Neuronal stem cell (in vitro differentiated cells): Measurements from ENCODE around the gene TRIM46.

ENCODE experiments used
- DNase-seq: peaks from one replicate; pipeline ENCODE4 v3.0.0-alpha.2; 2013; ENCODE audit warnings: low spot score
- H2AFZ ChIP-seq: one replicate; pipeline ENCODE4 v1.6.1; 2013; ENCODE audit warnings: mild to moderate bottlenecking, low read length, inconsistent platforms
- H2AK5ac ChIP-seq: 2 replicates; pipeline ENCODE4 v1.6.1; 2013; ENCODE audit warnings: low read depth, mild to moderate bottlenecking, inconsistent platforms, low read length, moderate library complexity, mixed read lengths
- H2BK120ac ChIP-seq: 2 replicates; pipeline ENCODE4 v1.6.1; 2013; ENCODE audit warnings: low read depth, mild to moderate bottlenecking, inconsistent platforms, low read length, moderate library complexity, mixed read lengths
- H2BK12ac ChIP-seq: one replicate; pipeline ENCODE4 v1.6.1; 2013; ENCODE audit warnings: low read length, inconsistent platforms
- H2BK15ac ChIP-seq: 2 replicates; pipeline ENCODE4 v1.6.1; 2013; ENCODE audit warnings: mild to moderate bottlenecking, low read length, inconsistent platforms, mixed read lengths
- H2BK5ac ChIP-seq: one replicate; pipeline ENCODE4 v1.6.1; 2013; ENCODE audit warnings: inconsistent platforms, mild to moderate bottlenecking, low read length, moderate library complexity
- H3K14ac ChIP-seq: one replicate; pipeline ENCODE4 v1.6.1; 2013; ENCODE audit warnings: low read length, inconsistent platforms
- H3K18ac ChIP-seq: 2 replicates; pipeline ENCODE4 v1.6.1; 2013; ENCODE audit warnings: low read length, inconsistent platforms
- H3K23ac ChIP-seq: 2 replicates; pipeline ENCODE4 v1.6.1; 2013; ENCODE audit warnings: low read depth, mild to moderate bottlenecking, mixed read lengths, low read length, inconsistent platforms; ENCODE audit not compliant: poor library complexity
- H3K27ac ChIP-seq: replicated peaks from 3 replicates; pipeline ENCODE4 v1.5.1; 2013; ENCODE audit warnings: low read length, inconsistent platforms
- H3K27me3 ChIP-seq, 3 experiments: 2 replicates each; pipeline ENCODE4 v1.6.1; 2013; ENCODE audit warnings: low read length in 3 of 3, mild to moderate bottlenecking in 2 of 3, inconsistent platforms in 1 of 3, low read depth in 1 of 3, mixed read lengths in 1 of 3, moderate library complexity in 1 of 3; ENCODE audit not compliant: control insufficient read depth in 3 of 3, insufficient read depth in 3 of 3
- H3K36me3 ChIP-seq, 2 donors: replicated peaks in 1 of 2; 2 replicates each; pipeline ENCODE4 v1.6.1; 2013; ENCODE audit warnings: low read length in 2 of 2; ENCODE audit not compliant: control insufficient read depth in 2 of 2, insufficient read depth in 2 of 2
- H3K4ac ChIP-seq: 2 replicates; pipeline ENCODE4 v1.6.1; 2013; ENCODE audit warnings: inconsistent platforms, mild to moderate bottlenecking, low read length, moderate library complexity
- H3K4me1 ChIP-seq, 2 donors: 1 replicate in 1 of 2; 2 replicates in 1 of 2; pipeline ENCODE4 v1.6.1; 2013; ENCODE audit warnings: low read length in 2 of 2, low read depth in 1 of 2; ENCODE audit not compliant: control insufficient read depth in 2 of 2, insufficient read depth in 1 of 2
- H3K4me2 ChIP-seq: one replicate; pipeline ENCODE4 v1.6.1; 2013; ENCODE audit warnings: mild to moderate bottlenecking, low read length, inconsistent platforms; ENCODE audit not compliant: insufficient read depth, poor library complexity, severe bottlenecking
- H3K4me3 ChIP-seq, 2 donors: 2 replicates each; pipeline ENCODE4 v1.5.1; 2013; ENCODE audit warnings: low read length in 2 of 2, mild to moderate bottlenecking in 2 of 2, inconsistent platforms in 1 of 2, moderate library complexity in 1 of 2
- H3K79me1 ChIP-seq: one replicate; pipeline ENCODE4 v1.6.1; 2013; ENCODE audit warnings: low read depth, mild to moderate bottlenecking, inconsistent platforms, low read length, moderate library complexity
- H3K9ac ChIP-seq: one replicate; pipeline ENCODE4 v1.6.1; 2013; ENCODE audit warnings: mild to moderate bottlenecking, low read depth, low read length, inconsistent platforms; ENCODE audit not compliant: poor library complexity
- H3K9me3 ChIP-seq, 2 donors: replicated peaks in 1 of 2; 2 replicates each; pipeline versions ENCODE3 to v1.6.1; 2013; ENCODE audit warnings: low read length in 2 of 2, mild to moderate bottlenecking in 2 of 2, inconsistent platforms in 1 of 2, low read depth in 1 of 2, mixed read lengths in 1 of 2, moderate library complexity in 1 of 2; ENCODE audit not compliant: control insufficient read depth in 2 of 2, insufficient read depth in 1 of 2
- H4K8ac ChIP-seq: one replicate; pipeline ENCODE4 v1.6.1; 2013; ENCODE audit warnings: low read depth, mild to moderate bottlenecking, inconsistent platforms, low read length, moderate library complexity
- H4K91ac ChIP-seq: one replicate; pipeline ENCODE4 v1.6.1; 2013; ENCODE audit warnings: low read length, low read depth, mild to moderate bottlenecking, inconsistent platforms; ENCODE audit not compliant: poor library complexity
- WGBS, 2 donors: extraction: QIAGEN DNeasy Blood & Tissue Kit; methylation state at CpG; one replicate each; pipeline ENCODE4 v1.1.7; 2013; ENCODE audit warnings: missing lambda C conversion rate in 2 of 2, mixed read lengths in 1 of 2; ENCODE audit not compliant: insufficient read length in 2 of 2, insufficient replicate concordance in 1 of 2; ENCODE audit errors: extremely low coverage in 2 of 2; 5-methylcytosine and 5-hydroxymethylcytosine counted together

TRIM46 gene

DNA sequence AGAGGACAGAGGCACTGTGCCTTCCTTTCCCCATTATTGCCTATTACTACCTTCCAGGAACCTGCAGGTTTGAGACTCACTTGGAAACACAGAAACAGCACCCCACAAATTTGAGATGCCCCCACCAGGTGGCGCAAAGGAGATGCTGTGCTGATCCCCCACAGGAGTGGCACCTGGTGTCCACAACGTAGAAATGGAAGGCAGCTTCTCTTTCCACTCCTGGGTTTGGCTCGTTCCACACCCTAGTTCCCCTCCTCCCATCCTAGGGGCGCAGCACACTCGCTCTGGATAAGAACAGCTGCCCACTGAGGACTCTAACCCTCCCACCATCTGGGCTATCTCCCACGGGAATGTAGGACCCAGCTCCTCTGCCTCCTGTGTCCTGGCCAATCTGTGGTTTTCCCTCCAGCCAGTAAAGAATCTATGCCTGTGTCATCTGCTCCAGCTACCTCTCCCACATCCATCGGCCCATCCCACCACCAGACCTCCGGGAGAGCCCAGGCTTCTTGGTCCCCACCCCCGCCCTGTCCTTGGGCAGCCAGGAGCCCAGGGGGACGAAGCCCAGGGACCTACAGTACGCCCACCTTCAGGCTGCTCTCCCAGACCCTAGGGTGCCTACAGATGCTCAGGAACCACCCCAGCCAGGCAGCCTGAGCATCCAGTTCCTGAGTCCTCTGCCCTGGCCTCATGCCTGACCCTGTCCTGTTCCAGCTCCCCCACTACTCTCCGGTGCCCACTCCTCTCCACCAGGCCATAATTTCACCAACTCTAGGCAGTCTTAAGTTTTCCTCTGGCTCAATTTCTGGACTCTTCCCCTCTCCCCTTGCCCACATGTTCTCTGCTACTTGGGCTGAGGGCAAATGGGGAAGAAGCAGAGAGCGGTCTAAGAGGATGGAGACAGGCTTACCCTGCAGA lies 33.5 kb downstream of the TRIM46 start:
- Histone ChIP-seq H2AK5ac (peak overlapping the region; percentile 98), H3K23ac (peak overlapping the region; percentile 95), H2BK12ac (no peak overlapping the region), H3K9me3 (no peaks in the 10 kb centered on the region), H3K27ac (peak overlapping the region; percentile 83), H4K91ac (peak overlapping the region; percentile 89), H3K14ac (peak overlapping the region; percentile 86), H2BK15ac (peak overlapping the region; percentile 99), H3K4ac (peak overlapping the region; percentile 86), H3K9ac (peak overlapping the region; percentile 97), H3K4me2 (peak overlapping the region; percentile 95), H3K79me1 (peaks cover 6% of the 10 kb centered on the region), H2BK120ac (peak overlapping the region; percentile 89), H4K8ac (peak overlapping the region; percentile 99), H3K18ac (peak overlapping the region; percentile 97), H3K4me3 (peak overlapping the region; percentile 76 to 82), H2BK5ac (peak overlapping the region; percentile 98), H3K4me1 (peaks cover 13 to 15% of the 10 kb centered on the region in 2 donors), H3K27me3 (no peaks in the 10 kb centered on the region), H3K36me3 (peaks cover 16 to 51% of the 10 kb centered on the region in 2 donors), H2AFZ (no peak overlapping the region)
- DNase-seq = peak; percentile 70
- no CpG with 5 or more reads among the region's 13 CpGs for WGBS, 2 donors

DNA sequence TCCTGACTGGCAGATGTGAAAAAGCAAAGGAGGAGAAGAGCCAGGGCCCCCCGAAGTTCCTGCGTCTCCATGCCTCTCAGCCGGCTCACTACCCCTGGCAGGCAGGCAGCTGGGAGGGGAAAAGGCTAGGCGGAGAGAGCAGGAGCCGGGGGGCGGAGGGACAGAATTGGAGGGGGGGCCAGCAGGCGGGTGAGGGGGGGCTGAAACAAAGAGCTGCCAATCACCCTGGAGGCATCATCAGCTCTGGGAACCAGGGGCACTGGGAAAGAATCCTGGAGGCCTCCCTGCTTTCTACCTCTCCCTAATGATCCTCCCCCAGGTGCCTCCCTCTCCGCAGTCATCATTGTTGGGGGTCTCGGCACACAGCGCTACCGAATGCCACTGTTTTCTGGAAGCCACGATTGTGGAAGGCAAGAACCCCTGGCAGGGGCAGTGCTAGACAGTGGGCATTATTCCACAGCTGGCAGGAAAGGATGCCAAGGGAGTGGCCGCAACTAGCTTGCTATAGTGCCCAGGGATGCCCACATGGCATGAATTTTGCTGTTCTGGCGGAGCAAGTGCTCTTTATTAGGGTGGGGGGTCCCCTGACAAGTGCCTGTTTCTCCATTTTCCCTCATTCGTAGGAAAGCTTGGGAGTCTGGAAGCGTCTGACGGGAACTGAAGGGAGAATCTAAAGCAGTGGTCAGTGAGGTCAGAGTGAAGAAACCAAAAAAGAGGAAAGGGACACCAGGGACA lies 34.3 kb downstream of the TRIM46 start, which contains the start of gene THBS3:
Gene THBS3 (minus strand): TSS at position 92 of the 735 bp plus-strand sequence. CDS start 21 bp downstream, at position 71.
- Histone ChIP-seq H3K9me3 (no peaks in the 10 kb centered on the region), H2AK5ac (peak within 1 kb of the TSS; percentile 98), H3K27ac (peak within 1 kb of the TSS; percentile 99), H4K8ac (peak within 1 kb of the TSS; percentile 99), H2BK15ac (peak within 1 kb of the TSS; percentile 100), H3K18ac (peak within 1 kb of the TSS; percentile 100), H3K4me2 (peak within 1 kb of the TSS; percentile 95), H3K23ac (peak within 1 kb of the TSS; percentile 95), H3K9ac (peak within 1 kb of the TSS; percentile 97), H2AFZ (peak within 1 kb of the TSS; percentile 77), H3K36me3 (peaks cover 8 to 45% of the 10 kb centered on the region in 2 donors), H3K79me1 (peaks cover 6% of the 10 kb centered on the region), H3K4me1 (peaks cover 13 to 15% of the 10 kb centered on the region in 2 donors), H4K91ac (peak within 1 kb of the TSS; percentile 89), H2BK12ac (peak within 1 kb of the TSS; percentile 18), H2BK5ac (peak within 1 kb of the TSS; percentile 98), H3K14ac (peak within 1 kb of the TSS; percentile 86), H3K4ac (peak within 1 kb of the TSS; percentile 86), H3K27me3 (no peaks in the 10 kb centered on the region), H2BK120ac (peak within 1 kb of the TSS; percentile 98), H3K4me3 (peak within 1 kb of the TSS; percentile 82 to 86)
- no CpG with 5 or more reads among the region's 17 CpGs for WGBS, 2 donors
- peak; percentile 77 for DNase-seq

- no peaks in the 10 kb centered on the region for H3K9me3 ChIP-seq
- H2AFZ ChIP-seq = peak within 1 kb of the TSS; percentile 77
- H2BK120ac ChIP-seq = peak within 1 kb of the TSS; percentile 98
- DNase-seq = peak; percentile 91
- peak within 1 kb of the TSS; percentile 89 for H4K91ac ChIP-seq
- peak within 1 kb of the TSS; percentile 95 for H3K23ac ChIP-seq
- peaks cover 13 to 15% of the 10 kb centered on the region in 2 donors for H3K4me1 ChIP-seq
- H3K27me3 ChIP-seq = no peaks in the 10 kb centered on the region
- peak within 1 kb of the TSS; percentile 100 for H3K18ac ChIP-seq
- H3K4ac ChIP-seq = peak within 1 kb of the TSS; percentile 86
- peaks cover 1 to 37% of the 10 kb centered on the region in 2 donors for H3K36me3 ChIP-seq
- H2BK12ac ChIP-seq = peak within 1 kb of the TSS; percentile 18
- peak within 1 kb of the TSS; percentile 82 to 86 for H3K4me3 ChIP-seq
- H3K9ac ChIP-seq = peak within 1 kb of the TSS; percentile 97
- peak within 1 kb of the TSS; percentile 98 for H2BK5ac ChIP-seq
- peak within 1 kb of the TSS; percentile 99 for H3K27ac ChIP-seq
- no CpG with 5 or more reads among the region's 64 CpGs for WGBS, 2 donors
- H3K4me2 ChIP-seq = peak within 1 kb of the TSS; percentile 95
- H3K14ac ChIP-seq = no peak within 1 kb of the TSS
- H2AK5ac ChIP-seq = peak within 1 kb of the TSS; percentile 98
- peaks cover 6% of the 10 kb centered on the region for H3K79me1 ChIP-seq
- H4K8ac ChIP-seq = peak within 1 kb of the TSS; percentile 99
- peak within 1 kb of the TSS; percentile 100 for H2BK15ac ChIP-seq
Observed at GRCh38 chr1:155208541-155209311, 35.1 kb downstream of the TRIM46 start, which contains the start of gene MTX1. Gene MTX1, plus strand, starts transcription at chr1:155208695. Its CDS starts 110 bp downstream, at chr1:155208805.
